HG02970 (cell line): ENCODE results near the gene PPP1R12B.
"Not testable (repeated sequence)": the region's sequence is repeated elsewhere in the genome, so short reads cannot be mapped to it uniquely, and the experiment has no call there.

ENCODE experiments used
- ATAC-seq: cut with Tn5 transposase; IDR thresholded peaks from one replicate; pipeline ENCODE4 v1.9.1; 2021; ENCODE audit warnings: mild to moderate bottlenecking, moderate library complexity, moderate number of reproducible peaks; ENCODE audit not compliant: unreplicated experiment, low FRiP score

The PPP1R12B gene

DNA sequence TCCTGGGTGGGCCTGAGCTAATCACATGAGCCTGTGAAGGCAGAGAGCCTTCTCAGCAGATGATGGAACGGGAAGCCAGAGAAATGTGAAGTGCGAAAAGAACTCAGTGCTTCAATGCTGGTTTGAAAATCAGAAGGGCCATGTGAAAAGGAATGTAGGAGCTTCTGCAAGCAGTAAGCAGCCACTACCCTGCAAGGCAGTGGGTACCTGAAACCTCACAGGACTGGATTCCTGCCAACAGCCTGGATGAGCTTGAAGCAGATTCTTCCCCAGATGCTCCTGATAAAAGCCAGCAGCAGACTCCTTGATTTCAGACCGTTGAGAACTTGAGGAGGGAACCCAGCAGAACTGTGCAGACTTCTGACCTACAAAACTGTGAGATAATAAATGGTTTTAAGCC is 203.2 kb downstream of the PPP1R12B start:
- ATAC-seq: no peak

DNA sequence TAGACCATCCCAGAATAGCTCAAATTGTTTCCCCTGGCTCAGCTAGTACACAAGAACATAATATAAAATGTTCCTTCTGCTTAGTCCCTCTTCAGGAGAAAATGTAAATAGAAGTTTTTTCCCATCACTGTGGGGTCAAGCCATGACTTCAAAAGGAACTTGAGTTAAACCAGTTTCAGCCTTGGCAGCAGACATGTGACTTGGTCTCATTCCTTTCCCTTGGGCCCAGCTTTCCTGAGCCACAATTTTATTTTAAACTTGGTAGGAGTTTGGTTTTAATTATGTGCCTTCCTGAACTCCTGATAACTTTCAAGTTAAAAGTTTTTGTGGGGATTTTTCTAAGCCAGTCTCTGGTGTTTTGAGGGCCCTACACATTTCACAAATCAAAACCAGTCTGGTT is 204.1 kb downstream of the PPP1R12B start:
- not testable (repeated sequence) for ATAC-seq

DNA sequence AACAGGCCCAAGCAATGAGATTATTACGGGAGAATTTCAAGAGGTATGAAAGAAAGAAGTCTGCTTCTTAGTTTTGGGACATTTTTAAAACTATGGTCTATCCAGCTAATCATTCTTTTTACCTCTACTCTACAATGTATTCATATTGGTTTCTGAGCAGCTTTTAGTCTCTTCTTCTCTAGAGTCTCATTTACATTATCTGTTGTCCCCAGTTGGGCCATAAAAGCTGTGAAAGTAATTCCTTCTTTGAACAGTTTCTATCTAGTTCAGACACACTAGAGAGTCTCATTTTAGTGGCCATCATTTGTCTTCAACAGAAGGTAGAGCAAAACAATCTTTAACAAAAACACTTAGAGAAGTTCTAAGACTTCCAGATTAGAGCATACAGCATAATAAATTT is 204.6 kb downstream of the PPP1R12B start:
- not testable (repeated sequence) for ATAC-seq

- no peak for ATAC-seq
Measured at GRCh38 chr1:202553560-202554038, 205.1 kb downstream of the PPP1R12B start.

DNA sequence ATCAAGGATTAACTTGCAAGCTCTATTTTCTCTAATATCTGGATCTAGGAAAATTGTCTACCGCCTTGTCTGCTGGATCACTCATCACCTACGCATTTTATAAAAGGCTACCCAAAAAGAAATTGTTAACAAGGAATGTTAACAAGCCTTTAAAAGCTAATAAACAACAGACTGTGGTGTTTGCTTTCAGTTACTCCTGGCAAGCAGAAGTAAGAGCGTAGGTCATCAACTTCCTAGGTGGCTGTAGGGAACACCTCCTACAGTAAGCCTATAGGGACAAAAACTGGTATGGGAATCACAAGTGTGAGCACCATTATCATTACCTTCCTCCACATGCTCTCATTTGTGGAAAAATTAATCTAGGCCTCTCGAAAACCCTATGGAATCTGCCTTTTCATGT is 206.1 kb downstream of the PPP1R12B start:
- ATAC-seq: not testable (repeated sequence)

DNA sequence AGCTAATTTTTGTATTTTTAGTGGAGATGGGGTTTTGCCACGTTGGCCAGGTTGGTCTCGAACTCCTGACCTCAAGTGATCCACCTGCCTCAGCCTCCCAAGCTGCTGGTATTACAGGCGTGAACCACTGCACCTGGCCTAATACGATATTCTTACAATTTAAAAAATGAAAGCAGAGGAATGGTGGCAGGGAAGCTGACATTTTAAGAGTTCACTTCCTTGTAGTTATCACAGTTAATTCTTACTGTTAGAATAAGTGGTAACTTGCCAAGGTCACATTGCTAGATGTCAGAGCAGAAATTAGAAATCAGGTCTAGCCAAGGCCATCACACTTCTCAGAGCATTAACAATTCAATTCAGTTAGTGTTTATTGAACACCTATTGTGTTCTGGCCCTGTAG is 207.5 kb downstream of the PPP1R12B start:
- not testable (repeated sequence) for ATAC-seq

DNA sequence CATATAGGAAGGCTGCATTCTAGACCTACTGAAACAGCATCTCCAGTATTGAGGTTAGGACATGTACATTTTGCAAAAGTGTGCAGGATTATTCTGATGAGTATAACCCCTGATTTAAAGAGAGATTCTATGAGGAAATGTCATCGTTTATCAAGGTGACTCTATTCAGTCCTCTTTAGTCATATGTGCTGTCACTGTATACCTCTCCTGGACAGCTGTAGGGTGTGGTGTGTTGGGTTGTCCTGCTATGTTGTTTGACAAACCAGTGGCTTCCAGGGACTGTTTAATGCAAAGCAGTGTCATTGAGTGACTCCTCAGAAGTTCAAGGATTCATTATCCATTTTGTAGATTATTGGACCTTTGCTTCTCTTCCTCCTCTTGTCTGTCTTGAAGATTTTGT is 209.2 kb downstream of the PPP1R12B start:
- not testable (repeated sequence) for ATAC-seq

DNA sequence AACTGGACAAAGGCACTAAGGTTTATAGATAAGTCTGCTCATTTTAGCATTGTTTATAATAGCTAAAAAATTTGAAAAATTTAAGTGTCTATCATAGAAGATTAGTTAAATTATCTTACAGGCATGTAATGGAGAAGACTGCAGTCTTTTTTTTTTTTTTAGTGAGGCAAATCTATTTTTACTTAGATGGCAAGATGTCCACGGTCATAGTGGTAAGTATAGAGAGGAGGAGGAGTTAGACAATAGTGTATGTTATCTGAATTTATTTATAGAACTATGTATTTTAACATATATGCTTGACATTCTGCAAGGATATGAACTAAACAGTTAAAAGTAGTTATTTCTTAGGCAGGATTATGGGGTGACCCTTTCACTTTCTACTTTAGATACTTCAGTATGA is 212.7 kb downstream of the PPP1R12B start:
- no peak for ATAC-seq

DNA sequence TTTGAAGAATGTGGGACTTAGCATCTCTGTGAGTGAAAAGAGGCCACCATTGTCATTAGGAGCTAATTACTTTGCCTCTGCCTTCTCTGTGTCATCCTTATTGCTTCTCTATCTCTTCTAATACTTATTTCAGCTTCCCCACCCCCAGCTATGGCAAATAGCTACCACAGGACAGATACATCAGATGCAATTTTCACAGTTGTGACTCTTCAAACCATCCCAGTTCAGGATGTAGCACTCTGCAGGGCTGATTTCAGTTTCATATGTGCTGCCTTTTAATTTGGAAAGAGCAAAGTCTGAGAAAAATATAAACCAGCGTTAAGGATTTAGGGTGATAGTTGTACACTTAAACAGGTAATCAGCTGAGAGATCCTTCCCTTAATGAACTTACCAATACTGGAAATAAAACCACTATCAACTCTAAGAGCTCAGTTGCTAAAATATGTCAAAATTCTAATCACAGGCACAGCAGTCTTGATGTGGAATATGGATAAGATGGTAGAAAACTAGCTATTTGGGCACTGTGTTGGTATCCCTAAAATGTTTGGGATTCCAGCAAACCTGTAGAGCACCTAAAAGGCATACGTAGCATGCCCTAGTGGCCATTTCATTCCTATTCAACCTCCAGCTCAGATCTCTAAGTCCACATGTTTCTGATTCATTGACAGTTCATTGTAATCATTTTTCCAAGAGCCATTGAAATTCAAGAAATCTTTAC is 213.4 kb downstream of the PPP1R12B start:
- ATAC-seq: no peak

GRCh38 chr1:202562444-202563060 is 214.1 kb downstream of the PPP1R12B start:
- no peak for ATAC-seq

DNA sequence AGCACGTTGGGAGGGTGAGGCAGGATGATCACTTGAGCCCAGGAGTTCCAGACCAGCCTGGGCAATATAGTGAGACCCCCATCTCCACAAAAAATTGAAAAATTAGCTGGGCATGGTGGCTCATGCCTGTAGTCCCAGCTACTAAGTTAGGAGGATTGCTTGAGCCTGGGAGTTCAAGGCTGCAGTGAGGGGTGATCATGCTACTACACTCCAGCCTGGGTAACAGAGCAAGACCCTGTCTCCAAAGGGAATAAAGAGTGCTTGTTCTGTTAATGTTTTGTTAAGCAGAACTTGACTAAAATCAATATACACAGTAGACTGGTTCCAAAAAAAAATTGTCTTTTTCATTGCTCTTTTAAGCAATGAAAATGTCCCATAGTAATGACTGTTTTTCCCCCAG is 215.3 kb downstream of the PPP1R12B start:
- ATAC-seq: no peak

- ATAC-seq: no peak
Measured at GRCh38 chr1:202564958-202565495, 216.5 kb downstream of the PPP1R12B start.

DNA sequence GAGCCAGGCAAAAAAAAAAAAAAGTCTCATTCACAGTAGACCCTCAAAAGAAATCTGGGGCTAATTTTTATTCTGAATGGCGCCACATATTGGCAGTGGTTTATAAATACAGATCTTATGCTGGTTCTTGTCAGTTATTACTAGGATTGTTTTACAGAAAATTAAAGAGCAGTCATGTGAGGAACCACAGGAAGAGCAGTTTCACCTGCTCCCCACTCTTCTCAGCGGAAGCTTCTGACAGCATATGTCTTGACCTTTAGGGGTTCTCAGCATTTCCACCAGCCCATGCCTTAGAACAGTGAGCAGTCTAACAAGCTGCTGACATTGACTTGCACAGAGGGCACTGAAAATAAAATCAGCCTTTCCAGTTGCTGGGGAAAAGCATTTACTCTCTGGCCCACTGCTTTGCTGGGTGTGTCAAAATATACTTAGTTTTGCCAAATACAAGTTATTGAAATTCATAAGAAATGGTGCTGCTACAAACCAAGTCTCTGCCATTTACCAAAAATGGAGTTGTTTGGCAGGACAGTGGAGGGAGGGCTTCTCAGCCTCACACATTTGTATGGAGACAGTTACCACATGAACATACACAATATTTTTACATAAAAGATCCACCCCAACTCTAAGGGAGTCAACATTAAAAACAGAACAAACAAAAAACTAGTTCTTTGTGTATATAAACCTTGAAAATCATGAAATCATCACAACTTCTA is 217.5 kb downstream of the PPP1R12B start:
- ATAC-seq: no peak

DNA sequence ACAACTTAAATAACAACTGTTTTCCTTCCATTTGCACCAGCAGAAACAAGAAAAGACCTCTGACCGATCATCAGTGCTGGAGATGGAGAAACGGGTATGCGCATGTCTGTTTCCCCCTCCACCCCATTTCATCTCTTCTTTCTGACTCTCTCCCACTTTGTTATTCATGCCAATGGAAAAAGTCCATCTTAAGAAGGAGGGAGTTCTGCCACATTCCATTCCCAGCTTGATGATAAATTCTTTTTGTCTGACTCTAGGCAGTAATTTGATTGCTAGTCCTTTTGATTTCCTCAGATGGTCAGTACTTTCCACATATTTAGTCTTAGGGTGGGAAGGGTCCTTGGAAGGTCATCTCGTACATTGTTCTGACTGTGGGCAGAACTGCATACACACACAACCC is 219.2 kb downstream of the PPP1R12B start:
- no peak for ATAC-seq

DNA sequence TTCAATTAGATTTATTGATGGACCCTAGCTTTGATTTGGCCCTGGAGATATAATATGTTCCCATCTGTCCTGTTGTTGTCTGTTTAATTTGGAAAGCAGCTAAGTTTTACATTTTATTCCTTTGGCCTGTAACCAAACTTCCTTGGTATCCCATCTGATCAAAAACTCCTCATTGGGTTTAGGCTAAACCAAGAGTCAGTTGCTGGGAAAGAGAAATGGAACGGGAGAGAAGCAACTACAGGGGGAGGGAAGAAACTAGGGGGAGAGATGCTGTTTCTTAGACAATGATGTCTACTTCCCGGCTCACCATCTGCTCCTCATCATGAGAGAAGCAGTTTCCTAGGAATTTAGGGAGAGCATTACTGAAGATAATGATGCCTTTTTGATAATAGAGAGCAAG is 219.9 kb downstream of the PPP1R12B start:
- ATAC-seq: no peak

DNA sequence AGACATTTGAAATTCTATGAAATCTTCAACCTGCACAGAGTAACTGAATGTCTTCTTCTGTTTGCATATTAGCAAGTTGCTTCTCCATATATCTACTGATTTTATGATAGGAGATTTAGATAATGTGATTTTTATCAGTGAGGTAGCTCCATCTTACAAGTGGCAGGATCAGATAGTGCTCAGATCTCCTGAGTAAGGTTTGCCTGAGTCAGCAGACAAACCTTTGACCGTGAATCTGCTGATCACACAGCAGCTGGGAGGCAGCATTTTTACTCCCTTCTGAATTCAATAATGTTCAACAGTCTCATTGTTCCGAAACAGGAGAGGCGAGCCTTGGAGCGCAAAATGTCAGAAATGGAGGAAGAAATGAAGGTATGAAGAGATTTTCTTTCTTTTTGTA is 220.3 kb downstream of the PPP1R12B start:
- ATAC-seq: no peak

DNA sequence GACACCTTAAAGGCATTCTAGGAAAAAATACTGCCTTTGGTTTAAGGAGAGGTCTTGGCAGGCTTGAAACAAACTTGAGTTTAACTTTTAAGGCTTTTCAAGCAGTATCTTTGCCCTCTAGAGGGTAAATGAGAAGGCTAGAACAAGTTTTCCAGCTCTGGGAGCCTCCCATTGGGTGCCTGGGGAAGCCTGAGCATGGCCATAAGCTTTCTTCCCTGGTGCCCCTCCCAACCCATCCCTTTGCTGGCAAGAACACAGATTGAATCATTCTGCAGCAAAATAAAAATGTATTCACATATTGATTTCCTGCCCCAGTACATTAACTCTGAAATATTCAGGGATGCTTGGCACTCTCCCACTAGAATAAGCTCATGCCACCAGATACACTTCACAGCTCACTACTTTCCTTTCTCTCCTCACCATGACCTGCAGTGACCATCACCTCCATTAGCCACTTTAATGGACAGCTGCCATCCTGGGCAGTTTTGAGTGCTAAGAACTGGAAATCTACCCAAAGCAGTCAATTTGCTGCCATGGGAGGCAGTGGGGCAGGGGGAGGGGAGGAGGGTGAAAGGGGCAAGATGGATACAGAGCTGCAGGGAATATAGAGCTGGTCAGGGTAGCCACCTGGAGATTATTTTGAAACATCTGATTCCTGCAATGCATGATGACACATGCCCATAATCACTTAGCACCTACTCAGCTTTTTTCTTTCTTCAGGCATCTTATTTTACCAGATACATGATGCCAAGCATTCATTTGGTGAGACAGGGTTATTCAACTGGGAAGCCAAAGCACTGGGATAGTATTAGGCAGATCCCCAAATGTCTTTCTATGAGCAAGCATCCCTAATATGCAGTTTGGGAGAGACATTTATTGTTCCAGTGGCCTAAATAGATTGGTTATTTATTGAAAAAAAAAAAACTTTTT is 221.2 kb downstream of the PPP1R12B start:
- no peak for ATAC-seq

DNA sequence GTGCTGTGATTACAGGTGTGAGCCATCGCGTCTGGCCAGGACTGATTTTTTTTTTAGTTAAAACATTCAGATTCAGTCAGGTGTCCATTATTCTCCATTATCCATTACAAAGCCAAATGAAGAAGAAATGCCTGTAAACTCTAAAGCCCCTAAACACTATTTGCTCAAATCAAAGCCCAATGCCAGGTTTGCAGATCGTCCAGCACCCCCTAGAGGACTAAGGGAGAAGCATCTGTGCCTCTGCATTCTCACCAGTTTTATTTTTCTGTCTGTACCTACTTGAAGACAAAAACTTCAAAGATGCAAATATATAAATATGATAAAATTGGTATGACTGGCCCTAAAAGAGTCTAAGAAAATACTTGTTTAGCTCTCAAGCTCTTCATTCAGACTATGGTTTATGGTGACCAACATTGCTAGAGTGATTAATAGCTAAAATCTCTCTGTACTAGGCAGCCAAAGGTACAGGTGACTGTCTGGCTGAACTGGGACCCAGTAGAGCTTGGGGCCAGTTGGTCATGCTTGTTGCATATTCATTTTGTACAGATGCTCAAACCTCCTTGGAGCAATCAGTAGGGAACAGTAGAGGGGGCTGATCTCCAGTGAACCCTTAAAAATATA is 223.3 kb downstream of the PPP1R12B start:
- ATAC-seq: no peak

- ATAC-seq: no peak
Measured at GRCh38 chr1:202572867-202573266, 224.4 kb downstream of the PPP1R12B start.
